ENCODE measurements around the gene CAV3.

Gene CAV3

DNA sequence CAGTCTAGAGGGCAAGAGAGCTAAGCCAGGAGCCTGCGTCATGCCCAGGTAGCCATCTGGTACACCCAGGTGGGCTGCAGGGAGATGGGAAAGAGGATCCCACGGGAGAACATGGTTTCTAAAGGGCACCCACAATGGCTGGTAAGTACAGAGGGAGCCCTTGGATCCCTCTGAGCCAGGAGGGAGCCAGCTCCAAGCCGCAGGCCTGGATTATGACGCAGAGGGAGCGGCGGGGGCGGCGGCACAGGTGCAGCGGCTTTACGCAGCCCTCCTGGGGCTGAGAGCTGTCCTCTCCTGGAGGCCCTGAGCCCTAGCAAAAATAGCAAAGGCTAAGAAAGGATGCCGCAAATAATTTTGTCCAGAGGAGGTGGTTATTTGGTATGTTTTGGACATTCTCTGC is 2.8 kb downstream of the CAV3 start:
- Histone ChIP-seq H3K4me1 (ENCODE audit: control insufficient read depth, insufficient read depth, low read length) (peaks cover 11% of the 10 kb centered on the region), H3K9me3 (ENCODE audit: control insufficient read depth, insufficient read depth, low read length) (no peaks in the 10 kb centered on the region), H3K9ac (ENCODE audit: low read depth, low read length) (no peak overlapping the region), H3K27ac (ENCODE audit: low read depth, low read length) (no peak overlapping the region), H3K4me3 (ENCODE audit: low read depth, low read length) (no peak overlapping the region), H3K27me3 (ENCODE audit: control insufficient read depth, insufficient read depth, low read length) (no peaks in the 10 kb centered on the region), H3K36me3 (ENCODE audit: control insufficient read depth, insufficient read depth, low read length) (no peaks in the 10 kb centered on the region)

DNA sequence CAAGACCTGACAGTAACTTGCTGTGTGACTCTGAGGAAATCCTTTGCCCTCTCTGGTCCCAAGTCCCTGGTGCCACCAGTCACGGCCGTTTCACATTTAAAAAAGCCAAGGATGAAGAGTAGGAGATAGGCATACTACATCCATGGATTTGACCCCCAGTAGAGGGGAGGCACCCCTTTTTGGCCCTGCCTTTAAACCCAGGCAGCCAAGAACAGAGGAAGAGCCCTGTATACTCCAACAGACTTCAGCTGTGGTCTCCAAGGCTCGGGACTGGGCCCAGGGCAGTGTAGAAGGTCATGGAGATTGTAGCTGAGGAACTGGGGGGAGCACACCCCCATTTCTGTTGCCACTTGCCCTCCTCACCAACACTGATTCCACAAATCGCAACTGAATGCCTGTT is 3.7 kb downstream of the CAV3 start:
- Histone ChIP-seq H3K27me3 (ENCODE audit: control insufficient read depth, insufficient read depth, low read length) (0 out of 2 replicates have a peak, but pooled peaks cover 5% of the 10 kb centered on the region), H3K9ac (ENCODE audit: low read depth, low read length) (no peak overlapping the region), H3K9me3 (ENCODE audit: control insufficient read depth, insufficient read depth, low read length) (no peaks in the 10 kb centered on the region), H3K4me3 (ENCODE audit: low read depth, low read length) (no peak overlapping the region), H3K4me1 (ENCODE audit: control insufficient read depth, insufficient read depth, low read length) (peaks cover 19% of the 10 kb centered on the region), H3K36me3 (ENCODE audit: control insufficient read depth, insufficient read depth, low read length) (no peaks in the 10 kb centered on the region), H3K27ac (ENCODE audit: low read depth, low read length) (no peak overlapping the region)

DNA sequence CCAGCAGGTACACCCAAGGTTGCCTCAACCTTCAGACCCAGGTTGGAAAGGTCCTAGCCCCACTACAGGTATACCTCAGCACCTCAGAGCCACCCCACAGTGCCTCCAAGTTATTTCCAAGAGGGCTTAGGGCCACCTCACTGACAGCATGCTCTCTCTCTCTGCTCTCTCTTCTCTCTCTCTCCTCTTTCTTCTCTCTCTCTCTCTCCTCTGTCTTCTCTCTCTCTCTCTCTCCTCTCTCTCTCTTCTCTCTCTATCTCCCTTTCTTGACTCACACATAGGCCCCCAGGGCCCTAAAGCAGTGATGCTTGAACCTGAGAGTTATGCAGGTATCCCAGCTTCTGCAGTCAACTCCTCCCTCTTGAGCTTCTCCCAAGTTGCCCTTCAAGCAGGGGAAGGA is 4.2 kb downstream of the CAV3 start:
- H3K36me3 ChIP-seq (ENCODE audit: control insufficient read depth, insufficient read depth, low read length) = no peaks in the 10 kb centered on the region

DNA sequence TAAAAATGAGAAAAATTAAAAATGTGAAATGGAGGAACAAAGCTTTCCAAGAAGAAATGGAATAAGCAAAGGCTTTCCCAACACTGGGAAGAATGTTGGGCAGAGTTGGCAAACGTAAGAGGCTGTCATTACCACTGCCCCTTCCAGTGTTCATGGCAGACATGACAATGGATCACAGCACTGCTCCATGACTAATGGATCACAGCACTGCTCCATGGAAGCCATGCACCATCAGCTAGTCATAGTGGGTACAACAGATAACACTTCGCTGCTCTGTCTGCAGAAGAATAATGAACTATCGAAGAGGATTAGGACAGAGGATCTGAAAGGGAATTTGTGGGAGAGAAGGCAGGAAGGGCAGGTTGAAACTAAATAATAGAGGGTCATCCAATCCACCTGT is 5.0 kb downstream of the CAV3 start:
- no peaks in the 10 kb centered on the region for H3K36me3 ChIP-seq (ENCODE audit: control insufficient read depth, insufficient read depth, low read length)
- H3K27me3 ChIP-seq (ENCODE audit: control insufficient read depth, insufficient read depth, low read length) = 0 out of 2 replicates have a peak, but pooled peaks cover 5% of the 10 kb centered on the region
- peaks cover 29% of the 10 kb centered on the region for H3K4me1 ChIP-seq (ENCODE audit: control insufficient read depth, insufficient read depth, low read length)
- H3K4me3 ChIP-seq (ENCODE audit: low read depth, low read length) = no peak overlapping the region
- no peak overlapping the region for H3K27ac ChIP-seq (ENCODE audit: low read depth, low read length)
- H3K9me3 ChIP-seq (ENCODE audit: control insufficient read depth, insufficient read depth, low read length) = no peaks in the 10 kb centered on the region
- no peak overlapping the region for H3K9ac ChIP-seq (ENCODE audit: low read depth, low read length)

More for the DNA sequence above, 4.2 kb downstream of the CAV3 start:
- Histone ChIP-seq H3K27ac (ENCODE audit: low read depth, low read length) (no peak overlapping the region), H3K27me3 (ENCODE audit: control insufficient read depth, insufficient read depth, low read length) (0 out of 2 replicates have a peak, but pooled peaks cover 5% of the 10 kb centered on the region), H3K4me1 (ENCODE audit: control insufficient read depth, insufficient read depth, low read length) (peaks cover 21% of the 10 kb centered on the region), H3K9me3 (ENCODE audit: control insufficient read depth, insufficient read depth, low read length) (no peaks in the 10 kb centered on the region), H3K9ac (ENCODE audit: low read depth, low read length) (no peak overlapping the region), H3K4me3 (ENCODE audit: low read depth, low read length) (no peak overlapping the region)

DNA sequence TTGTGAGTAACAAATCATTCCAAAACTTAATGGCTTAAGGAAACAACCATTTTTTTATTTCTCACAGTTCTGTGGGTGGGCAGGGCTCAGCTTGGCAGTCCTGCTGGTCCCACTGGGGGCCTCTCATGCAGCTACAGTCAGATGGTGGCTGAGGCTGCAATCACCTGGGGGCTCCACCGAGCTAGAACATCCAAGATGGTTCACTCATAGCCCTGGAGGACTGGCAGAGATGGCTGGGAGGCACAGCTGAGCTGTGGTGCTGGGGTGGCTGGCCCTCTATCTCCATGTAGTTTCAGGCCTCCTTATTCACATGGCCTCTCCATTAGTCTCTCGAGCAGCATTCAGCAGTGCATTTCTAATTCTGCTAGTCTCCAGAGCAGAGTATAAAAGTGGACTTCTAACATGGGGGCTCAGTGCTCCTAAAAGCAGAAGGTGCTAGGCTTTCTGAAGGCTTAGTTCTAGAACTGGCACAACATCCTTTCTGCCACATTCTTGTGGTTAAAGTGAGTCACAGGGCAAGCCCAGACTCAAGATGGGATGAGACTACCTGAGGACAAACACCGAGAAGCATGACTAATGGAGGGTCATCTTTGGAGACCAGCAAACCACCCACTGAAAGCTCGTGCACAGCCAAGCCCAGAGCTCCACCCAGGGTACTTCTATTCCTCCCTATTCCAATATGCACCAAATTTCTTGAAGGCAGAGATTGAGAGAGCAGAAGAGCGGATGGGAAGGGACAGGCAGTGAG is 6.3 kb downstream of the CAV3 start:
- Histone ChIP-seq H3K4me3 (ENCODE audit: low read depth, low read length) (no peak overlapping the region), H3K27me3 (ENCODE audit: control insufficient read depth, insufficient read depth, low read length) (0 out of 2 replicates have a peak, but pooled peaks cover 5% of the 10 kb centered on the region), H3K9ac (ENCODE audit: low read depth, low read length) (no peak overlapping the region), H3K36me3 (ENCODE audit: control insufficient read depth, insufficient read depth, low read length) (no peaks in the 10 kb centered on the region), H3K9me3 (ENCODE audit: control insufficient read depth, insufficient read depth, low read length) (no peaks in the 10 kb centered on the region), H3K27ac (ENCODE audit: low read depth, low read length) (no peak overlapping the region), H3K4me1 (ENCODE audit: control insufficient read depth, insufficient read depth, low read length) (peaks cover 29% of the 10 kb centered on the region)

DNA sequence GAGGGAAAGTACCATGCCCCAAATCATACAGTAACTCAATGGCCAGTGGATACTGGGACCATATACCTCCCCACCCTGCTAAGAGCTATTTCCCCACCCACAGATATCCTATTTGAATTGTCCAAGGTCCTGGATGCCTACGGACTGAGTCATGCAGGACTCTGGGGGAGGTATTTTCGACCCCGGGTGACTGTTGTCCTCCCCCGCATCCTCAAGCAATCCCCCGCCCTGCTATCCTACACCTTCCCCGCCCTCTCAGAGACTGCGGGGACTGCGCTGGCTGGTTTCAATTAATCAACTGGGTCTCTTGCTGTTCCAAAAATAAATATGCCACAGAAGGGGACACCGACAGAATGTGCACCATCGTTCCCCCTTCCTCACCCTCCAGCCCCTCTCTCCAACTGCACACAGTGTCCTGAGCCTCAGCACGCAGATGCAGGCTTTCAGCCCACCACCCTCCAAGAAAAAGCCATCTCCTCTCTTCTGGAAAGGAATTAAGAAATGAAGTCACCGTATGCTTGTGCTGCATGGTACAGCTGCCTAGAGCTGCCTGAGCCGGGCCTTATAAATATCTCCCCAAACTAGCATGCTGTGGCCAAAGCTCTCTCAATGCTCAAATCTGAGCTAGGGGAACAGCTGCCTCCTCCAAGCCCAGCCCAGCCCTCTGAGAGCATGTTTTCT is 8.1 kb downstream of the CAV3 start:
- Histone ChIP-seq H3K9ac (ENCODE audit: low read depth, low read length) (no peak overlapping the region), H3K4me3 (ENCODE audit: low read depth, low read length) (peak overlapping the region; percentile 49), H3K36me3 (ENCODE audit: control insufficient read depth, insufficient read depth, low read length) (no peaks in the 10 kb centered on the region), H3K27ac (ENCODE audit: low read depth, low read length) (peak overlapping the region; percentile 74), H3K27me3 (ENCODE audit: control insufficient read depth, insufficient read depth, low read length) (0 out of 2 replicates have a peak, but pooled peaks cover 5% of the 10 kb centered on the region), H3K9me3 (ENCODE audit: control insufficient read depth, insufficient read depth, low read length) (no peaks in the 10 kb centered on the region), H3K4me1 (ENCODE audit: control insufficient read depth, insufficient read depth, low read length) (peaks cover 29% of the 10 kb centered on the region)

DNA sequence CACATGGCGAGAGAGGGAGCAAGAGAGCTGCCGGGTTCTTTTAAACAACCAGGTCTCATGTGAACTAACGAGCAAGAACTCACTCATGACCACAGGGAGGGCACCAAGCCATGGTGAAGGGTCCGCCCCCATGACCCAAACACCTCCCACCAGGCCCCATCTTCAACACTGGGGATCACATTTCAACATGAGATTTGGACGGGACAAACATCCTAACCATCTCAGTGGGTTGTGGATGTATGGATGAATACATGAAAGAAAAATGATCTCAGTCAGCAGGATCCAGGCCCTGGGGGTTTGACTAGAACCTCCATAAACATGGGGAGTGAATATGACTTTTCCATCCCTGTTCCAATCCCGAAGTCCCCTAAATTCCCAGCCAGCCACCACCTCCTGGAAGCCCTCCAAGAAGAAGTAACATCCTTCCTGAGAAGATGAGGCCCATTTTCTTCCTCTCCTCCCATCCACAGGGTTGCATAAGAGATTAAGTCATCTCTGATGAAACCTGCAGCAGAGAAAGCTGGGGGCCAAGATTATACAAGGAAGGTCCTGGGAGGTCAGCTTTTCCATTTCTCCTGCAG is 9.5 kb downstream of the CAV3 start:
- H3K36me3 ChIP-seq (ENCODE audit: control insufficient read depth, insufficient read depth, low read length) = no peaks in the 10 kb centered on the region
- H3K4me1 ChIP-seq (ENCODE audit: control insufficient read depth, insufficient read depth, low read length) = peaks cover 29% of the 10 kb centered on the region
- 0 out of 2 replicates have a peak, but pooled peaks cover 5% of the 10 kb centered on the region for H3K27me3 ChIP-seq (ENCODE audit: control insufficient read depth, insufficient read depth, low read length)
- no peak overlapping the region for H3K27ac ChIP-seq (ENCODE audit: low read depth, low read length)
- no peak overlapping the region for H3K9ac ChIP-seq (ENCODE audit: low read depth, low read length)
- H3K4me3 ChIP-seq (ENCODE audit: low read depth, low read length) = no peak overlapping the region
- H3K9me3 ChIP-seq (ENCODE audit: control insufficient read depth, insufficient read depth, low read length) = no peaks in the 10 kb centered on the region

DNA sequence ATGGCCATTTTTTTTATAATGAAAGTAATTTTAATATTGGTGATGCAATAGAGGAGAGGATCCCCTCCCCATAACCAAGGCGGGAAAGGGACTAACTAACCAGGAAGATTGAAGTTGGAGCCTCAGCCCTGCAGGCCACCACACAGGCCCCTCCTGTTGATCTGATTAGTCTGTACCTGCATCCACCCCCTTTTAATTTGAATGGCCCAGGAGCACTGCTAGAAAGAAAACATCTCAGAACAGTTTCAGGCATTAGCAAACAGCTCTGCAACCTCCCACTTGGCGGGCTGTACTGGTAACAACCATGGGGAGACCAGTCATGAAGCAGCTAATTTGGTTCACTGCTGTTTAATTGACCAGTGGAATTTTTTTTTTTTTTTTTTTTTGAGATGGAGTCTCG is 10.3 kb downstream of the CAV3 start:
- no peak overlapping the region for H3K9ac ChIP-seq (ENCODE audit: low read depth, low read length)
- no peaks in the 10 kb centered on the region for H3K36me3 ChIP-seq (ENCODE audit: control insufficient read depth, insufficient read depth, low read length)
- peaks cover 29% of the 10 kb centered on the region for H3K4me1 ChIP-seq (ENCODE audit: control insufficient read depth, insufficient read depth, low read length)
- no peaks in the 10 kb centered on the region for H3K9me3 ChIP-seq (ENCODE audit: control insufficient read depth, insufficient read depth, low read length)
- H3K4me3 ChIP-seq (ENCODE audit: low read depth, low read length) = no peak overlapping the region
- no peak overlapping the region for H3K27ac ChIP-seq (ENCODE audit: low read depth, low read length)
- 0 out of 2 replicates have a peak, but pooled peaks cover 5% of the 10 kb centered on the region for H3K27me3 ChIP-seq (ENCODE audit: control insufficient read depth, insufficient read depth, low read length)

DNA sequence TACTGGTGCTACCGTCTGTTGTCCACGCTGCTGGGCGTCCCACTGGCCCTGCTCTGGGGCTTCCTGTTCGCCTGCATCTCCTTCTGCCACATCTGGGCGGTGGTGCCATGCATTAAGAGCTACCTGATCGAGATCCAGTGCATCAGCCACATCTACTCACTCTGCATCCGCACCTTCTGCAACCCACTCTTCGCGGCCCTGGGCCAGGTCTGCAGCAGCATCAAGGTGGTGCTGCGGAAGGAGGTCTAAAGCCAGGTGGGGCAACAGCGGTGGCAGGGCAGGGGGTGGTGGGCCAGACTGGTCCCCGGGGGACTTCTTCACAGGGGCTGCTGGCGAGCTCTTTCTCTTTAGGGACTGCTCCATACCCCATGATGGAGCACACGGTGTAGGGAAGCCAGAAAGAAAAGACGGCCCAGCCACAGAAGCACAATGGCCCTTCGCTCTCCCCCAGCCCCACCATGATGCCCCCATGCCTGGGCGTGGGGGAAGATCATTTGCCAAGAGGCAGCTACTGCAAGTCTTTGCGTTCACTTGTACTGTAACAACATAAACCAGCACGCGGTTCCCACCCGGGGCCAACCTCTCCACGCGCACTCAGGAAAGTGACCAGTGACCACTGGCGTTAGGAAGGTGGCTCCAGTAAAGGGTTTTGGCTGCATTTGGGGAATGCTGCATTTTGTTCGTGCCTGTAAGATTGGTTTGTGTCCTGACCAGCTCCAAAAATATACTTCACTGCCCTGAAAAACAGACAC is 12.2 kb downstream of the CAV3 start:
- H3K4me1 ChIP-seq (ENCODE audit: control insufficient read depth, insufficient read depth, low read length) = peaks cover 27% of the 10 kb centered on the region
- 0 out of 2 replicates have a peak, but pooled peaks cover 5% of the 10 kb centered on the region for H3K27me3 ChIP-seq (ENCODE audit: control insufficient read depth, insufficient read depth, low read length)
- H3K27ac ChIP-seq (ENCODE audit: low read depth, low read length) = no peak overlapping the region
- H3K36me3 ChIP-seq (ENCODE audit: control insufficient read depth, insufficient read depth, low read length) = no peaks in the 10 kb centered on the region
- H3K4me3 ChIP-seq (ENCODE audit: low read depth, low read length) = no peak overlapping the region
- no peaks in the 10 kb centered on the region for H3K9me3 ChIP-seq (ENCODE audit: control insufficient read depth, insufficient read depth, low read length)
- no peak overlapping the region for H3K9ac ChIP-seq (ENCODE audit: low read depth, low read length)

DNA sequence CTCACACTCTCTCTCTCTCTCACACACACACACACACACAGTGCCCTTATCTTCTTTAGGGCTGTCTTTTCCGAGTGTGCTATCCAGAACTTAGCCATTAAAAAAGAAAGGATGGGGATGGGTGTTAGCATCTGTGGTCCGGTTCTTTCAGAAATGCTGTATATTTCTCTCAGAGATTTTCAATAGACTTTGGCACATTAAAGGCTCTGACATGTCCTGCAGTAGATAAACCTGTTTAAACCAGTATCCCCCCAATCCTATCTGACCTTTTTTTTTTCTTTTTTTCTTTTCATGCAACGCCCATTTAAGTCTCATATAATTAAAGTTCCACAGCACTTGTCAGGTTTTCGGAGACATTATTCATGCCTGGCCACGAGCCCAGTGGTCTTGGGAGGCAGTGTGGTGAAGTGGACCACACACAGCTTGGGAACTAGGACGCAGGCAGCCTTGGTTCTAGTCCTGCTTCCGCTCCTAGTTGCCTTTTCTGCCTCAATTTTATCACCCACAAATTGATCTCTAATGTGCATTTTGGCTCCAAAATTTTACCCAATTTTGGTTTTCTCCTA is 13.3 kb downstream of the CAV3 start:
- 0 out of 2 replicates have a peak, but pooled peaks cover 3% of the 10 kb centered on the region for H3K27me3 ChIP-seq (ENCODE audit: control insufficient read depth, insufficient read depth, low read length)
- H3K36me3 ChIP-seq (ENCODE audit: control insufficient read depth, insufficient read depth, low read length) = no peaks in the 10 kb centered on the region
- no peak overlapping the region for H3K9ac ChIP-seq (ENCODE audit: low read depth, low read length)
- no peaks in the 10 kb centered on the region for H3K9me3 ChIP-seq (ENCODE audit: control insufficient read depth, insufficient read depth, low read length)
- no peak overlapping the region for H3K27ac ChIP-seq (ENCODE audit: low read depth, low read length)
- H3K4me1 ChIP-seq (ENCODE audit: control insufficient read depth, insufficient read depth, low read length) = peaks cover 17% of the 10 kb centered on the region
- H3K4me3 ChIP-seq (ENCODE audit: low read depth, low read length) = no peak overlapping the region
